SK-N-SH treated with all-trans-retinoic acid at 6 μM for 48 hours (cell line): ENCODE measurements around the gene CLEC2D.
"Not testable (repeated sequence)": the region's sequence is repeated elsewhere in the genome, so short reads cannot be mapped to it uniquely, and the experiment has no call there.

Experiments
- ATAC-seq: fragments of 200-7000 bp; cut with Tn5 transposase; 3 replicates; pipeline ENCODE4 v1.9.1; 2020; ENCODE audit warnings: mild to moderate bottlenecking, moderate library complexity
- ARNTL ChIP-seq: fragments of 450-650 bp; formaldehyde crosslinking; IDR thresholded peaks from 2 replicates; pipeline ENCODE4 v1.5.0; 2020; ENCODE audit warnings: low read depth, mild to moderate bottlenecking, moderate library complexity, borderline replicate concordance
- CSDC2 ChIP-seq: fragments of 250-450 bp; sonication (Bioruptor Pico); IDR thresholded peaks from 2 replicates; pipeline ENCODE4 v1.5.0; 2020; ENCODE audit warnings: mild to moderate bottlenecking, moderate library complexity
- ESRRG ChIP-seq: fragments of 250-450 bp; sonication (Bioruptor Pico); IDR thresholded peaks from 2 replicates; pipeline ENCODE4 v1.6.1; 2021; ENCODE audit warnings: mild to moderate bottlenecking
- GLIS3 ChIP-seq: fragments of 250-450 bp; sonication (Bioruptor Pico); IDR thresholded peaks from 2 replicates; pipeline ENCODE4 v1.5.0; 2020; ENCODE audit warnings: mild to moderate bottlenecking, moderate library complexity
- ISL1 ChIP-seq: fragments of 250-450 bp; sonication (Bioruptor Pico); IDR thresholded peaks from 2 replicates; pipeline ENCODE4 v2.1.2; 2022; ENCODE audit warnings: mild to moderate bottlenecking, moderate library complexity
- OSR1 ChIP-seq: fragments of 250-450 bp; sonication (Bioruptor Pico); IDR thresholded peaks from 2 replicates; pipeline ENCODE4 v1.8.0; 2022; ENCODE audit warnings: moderate library complexity, mild to moderate bottlenecking, inconsistent platforms
- PPARA ChIP-seq: fragments of 250-450 bp; sonication (Bioruptor Pico); IDR thresholded peaks from 2 replicates; pipeline ENCODE4 v1.5.0; 2020; ENCODE audit warnings: mild to moderate bottlenecking, borderline replicate concordance
- RARB ChIP-seq: fragments of 250-450 bp; sonication (Bioruptor Pico); IDR thresholded peaks from 2 replicates; pipeline ENCODE4 v1.8.0; 2021; ENCODE audit warnings: mild to moderate bottlenecking, moderate library complexity
- SNAI2 ChIP-seq: fragments of 250-450 bp; sonication (Bioruptor Pico); IDR thresholded peaks from 2 replicates; pipeline ENCODE4 v1.5.0; 2020; ENCODE audit warnings: mild to moderate bottlenecking, moderate library complexity
- TCF4 ChIP-seq: fragments of 250-450 bp; sonication (Bioruptor Pico); IDR thresholded peaks from 2 replicates; pipeline ENCODE4 v1.8.0; 2021; ENCODE audit warnings: mild to moderate bottlenecking, moderate library complexity, borderline replicate concordance
- TOX ChIP-seq: fragments of 250-450 bp; sonication (Bioruptor Pico); IDR thresholded peaks from 2 replicates; pipeline ENCODE4 v1.8.0; 2021; ENCODE audit warnings: mild to moderate bottlenecking, moderate library complexity, borderline replicate concordance
- ZC3H10 ChIP-seq: fragments of 250-450 bp; sonication (Bioruptor Pico); IDR thresholded peaks from 2 replicates; pipeline ENCODE4 v1.5.1; 2021; ENCODE audit warnings: mild to moderate bottlenecking, moderate library complexity
- ZFP3 ChIP-seq: fragments of 250-450 bp; sonication (Bioruptor Pico); IDR thresholded peaks from 2 replicates; pipeline ENCODE4 v1.5.0; 2020; ENCODE audit warnings: mild to moderate bottlenecking, moderate library complexity
- ZNF565 ChIP-seq: fragments of 450-650 bp; formaldehyde crosslinking; conservative IDR thresholded peaks from 2 replicates; pipeline ENCODE4 v1.5.0; 2020; ENCODE audit warnings: low read depth, mild to moderate bottlenecking, moderate library complexity
- ZNF70 ChIP-seq: fragments of 450-650 bp; formaldehyde crosslinking; IDR thresholded peaks from 2 replicates; pipeline ENCODE4 v1.5.0; 2020; ENCODE audit warnings: mild to moderate bottlenecking, moderate library complexity
- ZNF8 ChIP-seq: fragments of 450-650 bp; formaldehyde crosslinking; IDR thresholded peaks from 2 replicates; pipeline ENCODE4 v1.5.0; 2020; ENCODE audit warnings: mild to moderate bottlenecking, moderate library complexity
- TF ChIP-seq, protein P1 (sequence below): fragments of 250-450 bp; sonication (Bioruptor Pico); IDR thresholded peaks from 2 replicates; pipeline ENCODE4 v1.5.1; 2021; ENCODE audit warnings: mild to moderate bottlenecking, moderate library complexity
- TF ChIP-seq, protein P2 (sequence below): fragments of 250-450 bp; sonication (Bioruptor Pico); IDR thresholded peaks from 2 replicates; pipeline ENCODE4 v1.5.1; 2020; ENCODE audit warnings: low read depth, mild to moderate bottlenecking, moderate library complexity
- TF ChIP-seq, protein P3 (sequence below): fragments of 250-450 bp; sonication (Bioruptor Pico); IDR thresholded peaks from 2 replicates; pipeline ENCODE4 v1.5.0; 2020; ENCODE audit warnings: mild to moderate bottlenecking, moderate library complexity
- TF ChIP-seq, protein P4 (sequence below): fragments of 250-450 bp; sonication (Bioruptor Pico); IDR thresholded peaks from 2 replicates; pipeline ENCODE4 v1.8.0; 2021; ENCODE audit warnings: low read depth, mild to moderate bottlenecking, moderate library complexity, borderline replicate concordance

CLEC2D gene

DNA sequence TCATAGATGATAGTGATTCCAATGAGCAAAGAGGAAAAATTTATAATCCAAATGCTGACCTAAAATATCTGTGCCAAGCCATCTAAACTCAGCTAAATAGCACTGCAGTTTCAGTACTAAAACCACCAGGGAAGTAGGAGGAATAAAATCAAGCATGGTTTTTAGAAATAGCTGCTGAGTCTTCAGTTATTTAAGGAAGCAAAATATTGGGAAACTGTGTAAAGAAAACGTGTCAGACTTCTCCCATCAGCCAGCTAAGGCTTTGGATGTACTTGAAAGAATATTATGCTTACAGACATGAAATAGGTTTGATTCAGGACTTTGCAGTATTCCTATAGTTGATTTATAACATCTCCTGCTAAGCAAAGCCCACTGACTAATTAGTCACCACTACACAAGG is 24.7 kb downstream of the CLEC2D start:
- no peak for ATAC-seq
- TF ChIP-seq RARB (no peak), TCF4 (CRISPR knock-in tag) (no peak), ARNTL (CRISPR knock-in tag) (no peak), ESRRG (no peak), ZFP3 (CRISPR knock-in tag) (no peak), TOX (no peak), ZNF8 (no peak), ZNF565 (no peak), ISL1 (CRISPR knock-in tag) (no peak)
- TF ChIP-seq, protein P1, sequence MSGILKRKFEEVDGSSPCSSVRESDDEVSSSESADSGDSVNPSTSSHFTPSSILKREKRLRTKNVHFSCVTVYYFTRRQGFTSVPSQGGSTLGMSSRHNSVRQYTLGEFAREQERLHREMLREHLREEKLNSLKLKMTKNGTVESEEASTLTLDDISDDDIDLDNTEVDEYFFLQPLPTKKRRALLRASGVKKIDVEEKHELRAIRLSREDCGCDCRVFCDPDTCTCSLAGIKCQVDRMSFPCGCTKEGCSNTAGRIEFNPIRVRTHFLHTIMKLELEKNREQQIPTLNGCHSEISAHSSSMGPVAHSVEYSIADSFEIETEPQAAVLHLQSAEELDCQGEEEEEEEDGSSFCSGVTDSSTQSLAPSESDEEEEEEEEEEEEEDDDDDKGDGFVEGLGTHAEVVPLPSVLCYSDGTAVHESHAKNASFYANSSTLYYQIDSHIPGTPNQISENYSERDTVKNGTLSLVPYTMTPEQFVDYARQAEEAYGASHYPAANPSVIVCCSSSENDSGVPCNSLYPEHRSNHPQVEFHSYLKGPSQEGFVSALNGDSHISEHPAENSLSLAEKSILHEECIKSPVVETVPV (CRISPR knock-in tag): no peak
- TF ChIP-seq, protein P2, sequence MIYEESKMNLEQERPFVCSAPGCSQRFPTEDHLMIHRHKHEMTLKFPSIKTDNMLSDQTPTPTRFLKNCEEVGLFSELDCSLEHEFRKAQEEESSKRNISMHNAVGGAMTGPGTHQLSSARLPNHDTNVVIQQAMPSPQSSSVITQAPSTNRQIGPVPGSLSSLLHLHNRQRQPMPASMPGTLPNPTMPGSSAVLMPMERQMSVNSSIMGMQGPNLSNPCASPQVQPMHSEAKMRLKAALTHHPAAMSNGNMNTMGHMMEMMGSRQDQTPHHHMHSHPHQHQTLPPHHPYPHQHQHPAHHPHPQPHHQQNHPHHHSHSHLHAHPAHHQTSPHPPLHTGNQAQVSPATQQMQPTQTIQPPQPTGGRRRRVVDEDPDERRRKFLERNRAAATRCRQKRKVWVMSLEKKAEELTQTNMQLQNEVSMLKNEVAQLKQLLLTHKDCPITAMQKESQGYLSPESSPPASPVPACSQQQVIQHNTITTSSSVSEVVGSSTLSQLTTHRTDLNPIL (CRISPR knock-in tag): no peak
- TF ChIP-seq, protein P3, sequence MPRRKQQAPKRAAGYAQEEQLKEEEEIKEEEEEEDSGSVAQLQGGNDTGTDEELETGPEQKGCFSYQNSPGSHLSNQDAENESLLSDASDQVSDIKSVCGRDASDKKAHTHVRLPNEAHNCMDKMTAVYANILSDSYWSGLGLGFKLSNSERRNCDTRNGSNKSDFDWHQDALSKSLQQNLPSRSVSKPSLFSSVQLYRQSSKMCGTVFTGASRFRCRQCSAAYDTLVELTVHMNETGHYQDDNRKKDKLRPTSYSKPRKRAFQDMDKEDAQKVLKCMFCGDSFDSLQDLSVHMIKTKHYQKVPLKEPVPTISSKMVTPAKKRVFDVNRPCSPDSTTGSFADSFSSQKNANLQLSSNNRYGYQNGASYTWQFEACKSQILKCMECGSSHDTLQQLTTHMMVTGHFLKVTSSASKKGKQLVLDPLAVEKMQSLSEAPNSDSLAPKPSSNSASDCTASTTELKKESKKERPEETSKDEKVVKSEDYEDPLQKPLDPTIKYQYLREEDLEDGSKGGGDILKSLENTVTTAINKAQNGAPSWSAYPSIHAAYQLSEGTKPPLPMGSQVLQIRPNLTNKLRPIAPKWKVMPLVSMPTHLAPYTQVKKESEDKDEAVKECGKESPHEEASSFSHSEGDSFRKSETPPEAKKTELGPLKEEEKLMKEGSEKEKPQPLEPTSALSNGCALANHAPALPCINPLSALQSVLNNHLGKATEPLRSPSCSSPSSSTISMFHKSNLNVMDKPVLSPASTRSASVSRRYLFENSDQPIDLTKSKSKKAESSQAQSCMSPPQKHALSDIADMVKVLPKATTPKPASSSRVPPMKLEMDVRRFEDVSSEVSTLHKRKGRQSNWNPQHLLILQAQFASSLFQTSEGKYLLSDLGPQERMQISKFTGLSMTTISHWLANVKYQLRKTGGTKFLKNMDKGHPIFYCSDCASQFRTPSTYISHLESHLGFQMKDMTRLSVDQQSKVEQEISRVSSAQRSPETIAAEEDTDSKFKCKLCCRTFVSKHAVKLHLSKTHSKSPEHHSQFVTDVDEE: no peak

DNA sequence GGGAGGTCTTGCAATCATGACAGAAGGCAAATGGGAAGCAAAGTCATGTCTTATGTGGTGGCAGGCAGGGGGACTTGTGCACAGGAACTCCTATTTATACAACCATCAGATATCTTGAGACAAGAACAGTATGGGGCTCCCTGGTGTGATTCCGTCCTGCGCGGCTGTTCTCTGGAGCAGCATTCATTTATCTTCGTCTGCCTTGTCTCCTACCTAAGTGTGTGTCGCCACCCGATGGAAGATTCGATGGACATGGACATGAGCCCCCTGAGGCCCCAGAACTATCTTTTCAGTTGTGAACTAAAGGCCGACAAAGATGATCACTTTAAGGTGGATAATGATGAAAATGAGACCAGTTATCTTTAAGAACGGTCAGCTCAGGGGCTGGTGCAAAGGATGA is 25.6 kb downstream of the CLEC2D start:
- not testable (repeated sequence) for ATAC-seq

DNA sequence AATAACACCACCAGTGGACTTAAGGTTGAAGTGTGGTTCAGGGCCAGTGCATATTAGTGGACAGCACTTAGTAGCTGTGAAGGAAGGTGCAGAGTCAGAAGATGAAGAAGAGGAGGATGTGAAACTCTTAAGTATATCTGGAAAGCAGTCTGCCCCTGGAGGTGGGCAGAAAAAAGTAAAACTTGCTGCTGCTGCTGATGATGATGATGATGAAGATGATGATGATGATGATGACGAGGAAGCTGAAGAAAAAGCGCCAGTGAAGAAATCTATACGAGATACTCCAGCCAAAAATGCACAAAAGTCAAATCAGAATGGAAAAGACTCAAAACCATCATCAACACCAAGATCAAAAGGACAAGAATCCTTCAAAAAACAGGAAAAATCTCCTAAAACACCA is 26.1 kb downstream of the CLEC2D start:
- not testable (repeated sequence) for ATAC-seq

DNA sequence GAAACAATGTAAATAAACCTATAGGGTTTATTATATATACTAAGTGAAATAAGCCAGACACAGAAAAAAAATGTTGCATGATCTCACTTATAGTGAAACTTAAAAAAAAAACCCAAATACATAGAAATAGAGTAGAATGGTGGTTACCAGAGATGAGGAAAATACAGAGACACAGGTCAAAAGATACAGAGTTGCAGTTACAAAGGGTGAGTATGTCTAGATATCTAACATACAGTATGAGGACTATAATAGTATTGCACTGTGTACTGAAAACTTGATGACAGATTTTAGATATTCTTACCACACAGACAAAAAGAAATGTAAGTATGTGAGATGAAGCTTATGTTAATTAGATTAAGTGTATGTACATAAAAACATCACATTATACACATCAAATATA is 28.1 kb downstream of the CLEC2D start:
- TF ChIP-seq, protein P4, sequence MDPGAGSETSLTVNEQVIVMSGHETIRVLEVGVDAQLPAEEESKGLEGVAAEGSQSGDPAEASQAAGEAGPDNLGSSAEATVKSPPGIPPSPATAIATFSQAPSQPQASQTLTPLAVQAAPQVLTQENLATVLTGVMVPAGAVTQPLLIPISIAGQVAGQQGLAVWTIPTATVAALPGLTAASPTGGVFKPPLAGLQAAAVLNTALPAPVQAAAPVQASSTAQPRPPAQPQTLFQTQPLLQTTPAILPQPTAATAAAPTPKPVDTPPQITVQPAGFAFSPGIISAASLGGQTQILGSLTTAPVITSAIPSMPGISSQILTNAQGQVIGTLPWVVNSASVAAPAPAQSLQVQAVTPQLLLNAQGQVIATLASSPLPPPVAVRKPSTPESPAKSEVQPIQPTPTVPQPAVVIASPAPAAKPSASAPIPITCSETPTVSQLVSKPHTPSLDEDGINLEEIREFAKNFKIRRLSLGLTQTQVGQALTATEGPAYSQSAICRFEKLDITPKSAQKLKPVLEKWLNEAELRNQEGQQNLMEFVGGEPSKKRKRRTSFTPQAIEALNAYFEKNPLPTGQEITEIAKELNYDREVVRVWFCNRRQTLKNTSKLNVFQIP: no peak
- ATAC-seq: no peak

DNA sequence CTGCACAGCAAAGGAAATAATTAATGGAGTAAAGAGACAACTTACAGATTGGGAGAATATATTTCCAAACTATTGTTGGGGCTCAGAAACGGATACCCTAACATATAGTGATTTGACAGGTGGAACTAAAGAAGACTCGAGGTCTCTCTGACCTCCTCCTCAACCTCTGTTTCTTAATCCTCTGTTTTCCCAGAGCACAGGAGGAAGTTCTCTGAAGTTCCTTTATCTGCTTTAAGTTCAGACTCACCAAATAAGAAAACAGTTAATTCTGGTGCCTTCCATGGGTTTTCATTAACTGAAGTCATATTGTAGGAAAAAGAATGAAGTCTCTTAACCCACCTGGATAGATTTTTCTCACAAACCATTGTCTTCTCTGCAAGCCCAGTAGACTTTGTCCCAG is 29.2 kb downstream of the CLEC2D start:
- no peak for ATAC-seq
- TF ChIP-seq OSR1 (CRISPR knock-in tag) (no peak), TCF4 (CRISPR knock-in tag) (no peak), TOX (no peak), SNAI2 (CRISPR knock-in tag) (no peak), GLIS3 (CRISPR knock-in tag) (no peak), ARNTL (CRISPR knock-in tag) (no peak), ZNF8 (no peak), ZC3H10 (no peak), ESRRG (no peak), RARB (no peak), PPARA (CRISPR knock-in tag) (no peak), CSDC2 (CRISPR knock-in tag) (no peak), ZFP3 (CRISPR knock-in tag) (no peak), ZNF70 (CRISPR knock-in tag) (no peak)
- TF ChIP-seq, protein P4: no peak
- TF ChIP-seq, protein P1 (CRISPR knock-in tag): no peak
- TF ChIP-seq, protein P3: no peak
